Endothelial cell of hepatic sinusoid (primary cell): ENCODE results near the gene GALNTL6.
"Not testable (repeated sequence)": the region's sequence is repeated elsewhere in the genome, so short reads cannot be mapped to it uniquely, and the experiment has no call there.

Experiments used
- in situ Hi-C: cut with HindIII; loops from 2 replicates; pipeline ENCODE4 v1.10.0; 2017; ENCODE audit warnings: low sequenced_read_pairs

The GALNTL6 gene

GRCh38 chr4:172708184-172708583 is 895.0 kb downstream of the GALNTL6 start:
- in situ Hi-C loops = no loop called here

DNA sequence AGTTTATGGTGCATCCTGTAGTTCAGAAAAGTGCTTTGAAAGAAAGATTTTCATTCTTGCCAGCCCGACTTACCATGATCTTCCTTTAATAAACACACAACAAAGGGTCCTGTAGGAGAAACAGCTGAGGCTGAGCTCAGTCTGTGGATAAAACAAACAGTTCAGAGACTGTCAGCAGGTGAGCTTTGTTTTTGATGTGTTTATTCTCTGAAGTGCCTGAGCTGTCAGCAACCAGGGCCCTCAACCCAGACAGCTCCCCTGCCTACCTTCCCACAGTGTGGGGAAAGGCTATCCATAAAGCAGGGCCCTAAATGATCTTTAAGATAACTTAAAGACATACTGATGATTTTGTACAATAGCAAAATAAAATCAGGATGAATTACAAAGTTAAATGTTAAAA is 896.2 kb downstream of the GALNTL6 start:
- in situ Hi-C loops = no loop called here

GRCh38 chr4:172716291-172716690 is 903.1 kb downstream of the GALNTL6 start:
- in situ Hi-C loops = no loop called here

GRCh38 chr4:172721659-172722058 is 908.5 kb downstream of the GALNTL6 start:
- in situ Hi-C loops = no loop called here

GRCh38 chr4:172725581-172725980 is 912.4 kb downstream of the GALNTL6 start:
- in situ Hi-C loops = loop anchor here (5.0 kb wide), 1 partner anchor 47 kb away; no protein-coding TSS in a partner anchor

GRCh38 chr4:172726001-172726423 is 912.8 kb downstream of the GALNTL6 start:
- in situ Hi-C loops = loop anchor here (5.0 kb wide), 1 partner anchor 46 kb away; no protein-coding TSS in a partner anchor

GRCh38 chr4:172727631-172728030 is 914.4 kb downstream of the GALNTL6 start:
- in situ Hi-C loops = loop anchor here (5.0 kb wide), 1 partner anchor 45 kb away; no protein-coding TSS in a partner anchor

DNA sequence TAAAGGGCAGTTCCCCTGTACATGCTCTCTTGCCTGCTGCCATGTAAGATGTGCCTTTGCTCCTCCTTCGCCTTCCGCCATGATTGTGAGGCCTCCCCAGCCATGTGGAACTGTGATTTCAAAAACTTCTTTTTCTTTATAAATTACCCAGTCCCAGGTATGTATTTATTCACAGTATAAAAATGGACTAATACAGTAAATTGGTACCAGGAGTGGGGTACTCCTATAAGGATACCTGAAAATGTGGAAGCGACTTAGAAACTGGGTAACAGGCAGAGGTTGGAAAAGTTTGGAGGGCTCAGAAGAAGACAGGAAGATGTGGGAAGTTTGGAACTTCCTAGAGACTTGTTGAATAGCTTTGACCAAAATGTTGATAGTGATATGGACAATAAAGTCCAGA is 920.4 kb downstream of the GALNTL6 start:
- in situ Hi-C loops = not testable (repeated sequence)

DNA sequence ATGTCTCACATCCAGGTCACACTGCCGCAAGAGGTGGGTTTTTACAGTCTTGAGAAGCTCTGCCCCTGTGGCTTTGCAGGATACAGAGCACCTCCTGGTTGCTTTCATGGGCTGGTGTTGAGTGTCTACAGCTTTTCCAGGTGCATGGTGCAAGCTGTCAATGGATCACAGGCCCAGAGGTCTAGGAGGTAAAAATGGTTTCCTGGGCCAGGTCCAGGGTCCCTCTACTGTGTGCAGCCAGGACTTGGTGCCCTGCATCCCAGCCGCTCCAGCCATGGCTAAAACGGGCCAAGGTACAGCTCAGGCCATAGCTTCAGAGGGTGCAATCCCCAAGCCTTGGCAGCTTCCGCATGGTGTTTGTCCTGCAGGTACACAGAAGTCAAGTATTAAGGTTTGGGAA is 921.4 kb downstream of the GALNTL6 start:
- in situ Hi-C loops = no loop called here

- in situ Hi-C loops = no loop called here
Observed at GRCh38 chr4:172736046-172736445, 922.8 kb downstream of the GALNTL6 start.

DNA sequence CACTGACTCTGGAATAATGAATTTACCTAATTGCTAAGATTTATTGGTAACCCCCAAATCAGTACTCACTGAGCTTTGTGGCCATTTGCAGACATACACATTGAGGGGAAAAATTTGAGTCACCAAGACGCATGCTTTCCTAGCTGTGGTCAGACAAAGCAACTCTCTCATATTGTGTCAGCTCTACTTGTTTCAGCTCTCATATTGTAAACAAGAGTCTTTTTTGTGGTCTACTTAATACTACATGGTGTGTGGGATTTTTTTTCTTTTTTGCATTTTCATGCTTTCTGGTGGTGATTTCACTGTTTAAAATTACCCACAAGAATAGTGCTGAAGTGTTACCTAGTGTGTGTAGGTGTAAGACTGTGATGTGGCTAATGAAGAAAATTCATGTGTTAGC is 927.2 kb downstream of the GALNTL6 start:
- in situ Hi-C loops = no loop called here

DNA sequence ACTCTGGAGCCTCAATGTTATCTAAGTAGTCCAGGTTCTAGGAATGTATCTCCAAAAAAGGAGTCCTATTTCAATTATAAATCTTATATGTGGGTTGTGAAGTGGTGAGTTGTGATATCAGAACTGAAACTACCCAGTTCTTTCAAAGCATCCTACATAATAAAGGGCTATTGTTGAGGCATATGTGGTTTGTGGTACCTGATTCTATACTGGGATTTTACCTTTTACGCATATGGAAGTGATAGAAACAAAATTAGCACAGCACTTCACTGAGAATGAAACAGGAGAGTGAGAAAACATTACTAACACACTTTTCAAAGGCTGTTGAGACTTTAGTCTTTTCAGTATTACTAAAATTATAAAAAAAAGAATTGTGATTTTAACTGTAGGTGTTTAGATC is 937.7 kb downstream of the GALNTL6 start:
- in situ Hi-C loops = no loop called here

DNA sequence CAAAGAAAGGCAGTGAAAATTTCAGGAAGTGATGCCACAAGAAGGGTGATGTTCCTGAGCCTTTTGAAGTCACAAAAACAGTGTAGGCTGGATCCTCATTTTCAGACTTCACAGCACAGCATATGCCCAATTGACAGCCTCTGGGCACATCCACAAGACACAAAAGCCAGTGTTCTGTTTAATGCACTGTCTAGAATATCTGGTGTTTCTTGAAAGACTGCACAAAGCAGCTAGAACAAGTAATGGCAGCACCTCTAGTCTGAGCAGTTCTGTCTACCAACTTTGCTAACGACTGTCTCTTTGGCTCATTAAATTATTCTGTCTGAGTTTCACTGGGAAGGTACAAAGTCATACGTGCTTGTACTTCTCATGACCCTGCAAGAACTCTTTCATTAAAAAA is 938.3 kb downstream of the GALNTL6 start:
- in situ Hi-C loops = no loop called here

GRCh38 chr4:172758586-172759340 is 945.6 kb downstream of the GALNTL6 start:
- in situ Hi-C loops = no loop called here

DNA sequence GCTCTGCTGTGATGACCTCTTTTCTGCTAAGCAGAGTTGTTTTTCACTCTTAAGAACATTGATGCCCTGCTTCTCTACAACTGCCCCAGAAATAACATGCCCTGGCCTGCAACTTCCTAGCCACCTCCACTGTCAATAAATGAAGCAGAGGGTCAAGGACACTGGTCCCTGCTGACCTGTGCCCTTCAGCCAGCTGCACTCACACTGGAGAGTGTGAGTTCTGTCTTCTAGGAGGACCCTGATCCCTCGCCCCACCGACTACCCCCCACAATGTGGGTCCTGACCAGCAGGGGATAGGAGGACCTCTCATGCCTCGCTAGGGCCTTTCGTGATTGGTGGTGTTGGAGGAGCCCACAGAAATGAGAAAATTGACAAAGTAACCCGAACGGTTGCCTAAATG is 947.3 kb downstream of the GALNTL6 start:
- in situ Hi-C loops = no loop called here

- in situ Hi-C loops = no loop called here
Observed at GRCh38 chr4:172762895-172763294, 949.7 kb downstream of the GALNTL6 start.

- in situ Hi-C loops = loop anchor here (5.0 kb wide), 1 partner anchor 43 kb away; no protein-coding TSS in a partner anchor
Observed at GRCh38 chr4:172770787-172771186, 957.6 kb downstream of the GALNTL6 start.

- in situ Hi-C loops = loop anchor here (5.0 kb wide), 1 partner anchor 45 kb away; no protein-coding TSS in a partner anchor
Observed at GRCh38 chr4:172772781-172773180, 959.6 kb downstream of the GALNTL6 start.

DNA sequence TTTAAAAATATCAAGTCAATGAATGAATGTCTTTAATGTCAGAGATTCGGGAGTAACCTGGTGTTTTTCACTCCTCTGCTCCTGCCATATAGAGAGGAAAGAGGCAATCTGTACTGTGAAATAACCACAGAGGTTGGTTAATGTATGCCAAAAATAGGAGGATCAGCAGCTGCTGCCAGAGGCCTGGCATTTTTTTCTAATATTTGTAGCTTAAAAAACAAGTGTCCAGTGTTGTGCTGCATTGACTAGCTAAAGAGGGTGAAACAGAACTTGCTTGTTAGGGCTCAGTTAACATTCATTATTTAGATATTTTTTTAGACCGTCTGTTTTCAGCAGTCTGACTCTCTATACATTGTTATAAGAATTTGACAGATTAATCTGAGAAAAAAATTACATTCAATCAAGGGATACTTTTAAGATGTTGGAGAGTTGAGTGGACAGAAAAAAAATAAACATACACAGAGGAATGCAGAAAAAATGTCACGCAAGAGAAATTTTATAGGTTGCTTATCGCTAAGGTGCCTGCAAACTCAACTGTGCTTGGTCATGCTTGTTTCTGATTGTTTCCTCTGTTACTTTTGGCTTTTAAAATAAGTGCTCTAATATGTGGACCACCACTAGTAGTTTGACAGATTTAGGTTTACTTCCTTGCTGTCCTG is 963.1 kb downstream of the GALNTL6 start:
- in situ Hi-C loops = no loop called here

- in situ Hi-C loops = no loop called here
Observed at GRCh38 chr4:172777729-172778431, 964.7 kb downstream of the GALNTL6 start.

DNA sequence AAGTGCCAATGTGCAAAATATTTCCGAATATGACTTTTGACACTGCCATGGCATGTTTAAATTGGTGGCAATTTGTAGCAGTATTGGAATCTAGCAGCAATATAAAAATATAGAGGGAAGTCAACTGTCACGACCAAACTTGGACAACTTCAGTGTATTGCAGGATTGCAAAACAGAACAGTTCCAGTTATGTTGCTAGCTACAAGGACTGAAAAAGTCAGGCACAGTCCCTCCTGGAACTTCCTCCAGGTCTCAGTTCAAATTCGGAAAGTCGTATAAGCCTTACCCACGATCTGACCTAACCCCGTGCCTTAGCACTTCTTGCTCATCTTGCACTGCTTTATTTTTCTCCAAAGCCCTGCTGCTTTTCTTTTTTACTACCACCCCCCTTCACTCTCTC is 965.4 kb downstream of the GALNTL6 start:
- in situ Hi-C loops = no loop called here
